Epithelial cell of proximal tubule (primary cell): Measurements from ENCODE around the gene RNF223. TPM values are rescaled to one million over a fixed set of nuclear protein-coding genes. Genes with fewer than 3 reads are reported as not detected.

ENCODE experiments used
- DNase-seq: peaks from one replicate; pipeline ENCODE4 v3.0.0-alpha.2; 2011; ENCODE audit warnings: low read depth
- H3K4me3 ChIP-seq: 2 replicates; pipeline ENCODE4 v1.5.1; 2011; ENCODE audit warnings: low read depth, mild to moderate bottlenecking, low read length
- total RNA-seq: library from RNA; depleted of rRNA; stranded (reverse); fragments of >200 nt; gene quantifications from 2 replicates; pipeline ENCODE4 v1.2.3, GENCODE V29; 2015
- TF ChIP-seq, protein P1 (sequence below): conservative IDR thresholded peaks from 2 replicates; pipeline ENCODE4 v1.5.1; 2012; ENCODE audit warnings: low read depth, mild to moderate bottlenecking, low read length

Gene RNF223
- total RNA-seq, 1 donor from 2014 or later = 1.6 TPM

DNA sequence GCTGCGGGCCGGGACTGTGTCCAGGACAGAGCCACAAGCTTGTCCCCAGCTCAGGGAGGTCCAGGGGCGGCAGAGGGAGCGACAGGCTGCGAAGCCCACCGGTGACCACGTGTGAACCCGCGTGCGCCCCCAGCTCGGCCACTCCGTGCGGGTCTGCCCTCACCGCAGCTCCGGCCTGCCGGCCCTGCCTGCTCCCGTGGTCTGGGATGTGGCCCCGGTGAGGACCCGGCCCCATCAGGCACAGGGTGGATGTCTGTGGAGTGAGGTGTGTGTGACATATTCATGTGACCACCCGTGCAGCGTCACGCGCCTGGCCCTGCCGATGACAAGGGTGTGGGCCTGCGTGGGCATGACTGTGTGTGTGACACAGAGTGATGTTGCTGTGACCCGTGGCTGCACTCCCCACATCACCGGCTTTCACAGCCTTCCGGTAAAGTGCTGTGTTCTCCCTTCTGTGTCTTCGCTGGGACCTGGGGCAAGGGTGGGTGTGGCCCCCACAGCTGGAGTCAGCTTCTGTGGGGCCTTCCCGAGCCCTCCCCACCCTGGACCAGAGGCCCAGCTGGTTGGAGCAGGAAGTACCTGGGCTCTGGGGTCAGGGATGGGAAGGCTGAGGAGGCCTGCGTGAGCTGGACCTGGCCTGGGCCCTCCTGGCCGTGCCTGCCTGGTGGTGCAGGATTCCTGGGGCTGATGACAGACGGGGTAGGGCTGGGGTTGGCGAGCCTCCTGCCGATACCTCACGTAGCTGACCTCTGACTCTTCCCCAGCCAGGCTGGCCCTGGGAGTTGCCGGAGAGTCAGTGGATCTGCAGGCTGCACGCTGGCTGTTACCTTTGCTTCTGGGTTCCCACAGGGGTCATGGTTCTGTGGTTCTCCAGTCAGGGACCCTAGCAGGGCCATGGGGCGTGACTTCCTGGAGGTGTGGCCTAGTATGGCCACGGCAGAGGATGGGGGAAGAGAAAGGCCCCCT, 4.1 kb downstream of the RNF223 start:
- no peak for DNase-seq
- peak overlapping the region; percentile 70 for H3K4me3 ChIP-seq
- TF ChIP-seq, protein P1, sequence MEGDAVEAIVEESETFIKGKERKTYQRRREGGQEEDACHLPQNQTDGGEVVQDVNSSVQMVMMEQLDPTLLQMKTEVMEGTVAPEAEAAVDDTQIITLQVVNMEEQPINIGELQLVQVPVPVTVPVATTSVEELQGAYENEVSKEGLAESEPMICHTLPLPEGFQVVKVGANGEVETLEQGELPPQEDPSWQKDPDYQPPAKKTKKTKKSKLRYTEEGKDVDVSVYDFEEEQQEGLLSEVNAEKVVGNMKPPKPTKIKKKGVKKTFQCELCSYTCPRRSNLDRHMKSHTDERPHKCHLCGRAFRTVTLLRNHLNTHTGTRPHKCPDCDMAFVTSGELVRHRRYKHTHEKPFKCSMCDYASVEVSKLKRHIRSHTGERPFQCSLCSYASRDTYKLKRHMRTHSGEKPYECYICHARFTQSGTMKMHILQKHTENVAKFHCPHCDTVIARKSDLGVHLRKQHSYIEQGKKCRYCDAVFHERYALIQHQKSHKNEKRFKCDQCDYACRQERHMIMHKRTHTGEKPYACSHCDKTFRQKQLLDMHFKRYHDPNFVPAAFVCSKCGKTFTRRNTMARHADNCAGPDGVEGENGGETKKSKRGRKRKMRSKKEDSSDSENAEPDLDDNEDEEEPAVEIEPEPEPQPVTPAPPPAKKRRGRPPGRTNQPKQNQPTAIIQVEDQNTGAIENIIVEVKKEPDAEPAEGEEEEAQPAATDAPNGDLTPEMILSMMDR = no peak

DNA sequence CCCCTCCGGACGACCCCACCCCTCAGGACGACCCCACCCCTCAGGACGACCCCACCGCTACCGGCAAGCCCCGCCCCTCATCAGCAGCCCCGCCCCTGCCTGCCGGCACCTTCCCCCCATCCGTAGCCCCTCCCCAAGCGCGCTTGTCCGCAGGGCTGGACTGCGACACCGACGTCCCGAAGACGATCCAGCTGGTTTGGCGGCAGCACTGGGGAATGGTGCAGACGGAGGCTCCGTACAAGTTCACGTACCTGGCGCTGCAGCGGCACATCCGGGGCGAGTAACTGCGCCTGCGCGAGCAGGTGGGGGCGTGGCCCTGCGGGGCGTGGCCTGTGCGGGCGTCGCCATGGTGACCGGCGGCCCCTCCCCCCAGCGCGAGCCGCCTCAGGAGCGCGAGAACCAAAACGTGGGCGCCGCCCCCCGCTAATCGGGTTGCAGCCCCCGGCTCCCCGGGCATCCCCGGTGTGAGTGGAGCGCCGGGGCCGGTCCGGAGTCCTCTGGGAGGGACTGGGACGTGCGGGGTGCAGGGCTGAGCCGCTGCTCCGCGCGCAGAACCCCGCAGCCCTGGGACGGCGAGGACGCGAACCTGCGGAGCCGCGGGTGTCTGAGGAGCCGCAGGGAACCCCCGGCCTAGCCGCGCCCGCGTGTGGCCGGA, 4.9 kb downstream of the RNF223 start:
- TF ChIP-seq, protein P1 = no peak
- H3K4me3 ChIP-seq = peak overlapping the region; percentile 70
- DNase-seq = no peak

DNA sequence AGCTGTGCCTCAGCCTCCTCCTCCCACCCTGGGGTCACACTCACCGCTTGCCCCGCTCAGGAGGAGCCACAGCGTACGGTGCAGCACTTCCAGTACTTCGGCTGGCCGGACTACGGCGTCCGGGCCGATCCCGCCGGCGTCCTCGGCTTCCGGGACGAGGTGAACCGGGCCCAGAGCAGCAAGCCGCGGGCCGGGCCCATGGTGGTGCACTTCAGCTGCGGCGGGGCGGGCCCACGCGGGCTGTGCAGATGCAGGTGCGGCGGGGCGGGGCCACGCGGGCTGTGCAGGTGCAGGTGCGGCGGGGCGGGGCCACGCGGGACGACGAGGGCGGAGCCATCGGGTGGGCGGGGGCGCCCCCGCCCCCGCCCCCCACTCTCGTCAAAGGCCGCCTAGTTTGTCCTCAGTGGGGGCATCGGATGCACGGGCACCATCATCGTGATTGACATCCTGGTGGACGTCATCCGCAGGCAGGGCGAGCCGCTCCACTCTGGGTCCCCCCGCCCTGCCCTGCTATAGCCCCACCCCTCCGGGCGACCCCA, 5.5 kb downstream of the RNF223 start:
- TF ChIP-seq, protein P1 = no peak
- peak overlapping the region; percentile 70 for H3K4me3 ChIP-seq
- no peak for DNase-seq

DNA sequence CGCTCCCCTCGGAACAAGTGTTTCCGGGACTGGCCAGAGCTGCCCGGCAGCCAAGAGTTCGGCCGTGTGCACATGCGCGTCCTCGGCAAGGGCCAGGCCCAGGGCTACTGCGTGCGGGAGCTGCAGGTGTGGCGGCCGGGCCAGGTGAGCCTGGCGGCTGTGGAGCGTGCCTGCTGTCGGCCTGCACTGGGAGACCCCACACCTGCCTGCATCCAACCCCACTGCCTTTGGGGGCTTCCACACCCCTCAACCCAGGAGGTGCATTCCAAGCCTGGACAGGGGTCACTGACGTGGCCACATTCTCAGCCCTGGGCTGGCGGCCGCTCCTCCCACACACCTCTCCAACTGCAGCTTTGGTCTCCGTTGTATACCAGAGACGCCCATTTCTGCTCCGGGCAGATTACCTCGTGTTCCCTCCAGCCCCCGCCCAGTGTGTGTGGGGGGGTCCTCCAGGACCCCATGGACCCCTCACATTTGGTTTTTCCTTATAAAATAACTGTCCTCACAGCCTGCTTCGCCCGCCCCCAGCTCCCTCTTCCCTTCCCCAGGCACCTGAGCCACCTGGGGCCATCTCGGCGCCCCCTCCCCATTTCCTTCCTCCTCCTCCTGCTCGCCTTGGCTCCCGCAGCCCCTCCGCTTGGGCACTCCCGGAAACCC, 6.1 kb downstream of the RNF223 start:
- no peak for DNase-seq
- TF ChIP-seq, protein P1 = no peak
- peak overlapping the region; percentile 70 for H3K4me3 ChIP-seq

DNA sequence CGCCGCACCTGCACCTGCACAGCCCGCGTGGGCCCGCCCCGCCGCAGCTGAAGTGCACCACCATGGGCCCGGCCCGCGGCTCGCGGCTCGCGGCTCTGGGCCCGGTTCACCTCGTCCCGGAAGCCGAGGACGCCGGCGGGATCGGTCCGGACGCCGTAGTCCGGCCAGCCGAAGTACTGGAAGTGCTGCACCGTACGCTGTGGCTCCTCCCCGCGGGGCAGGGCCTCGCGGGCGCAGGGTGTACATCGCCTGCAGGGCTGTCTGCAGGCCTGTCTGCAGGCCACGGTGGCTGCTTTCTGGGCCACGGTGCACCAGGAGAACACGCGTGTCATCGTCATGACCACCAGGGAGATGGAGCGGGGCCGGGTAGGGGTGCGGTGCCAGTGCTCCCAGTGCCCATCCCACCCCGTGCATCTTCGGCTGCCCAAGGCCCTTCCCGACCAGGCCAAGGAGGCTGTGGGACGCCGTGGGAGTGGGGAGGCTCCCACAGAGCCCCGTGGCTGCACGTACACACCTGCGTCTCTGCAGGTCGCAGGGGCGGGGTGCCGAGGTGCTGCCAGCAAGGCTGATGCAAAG, 6.7 kb downstream of the RNF223 start:
- no peak for DNase-seq
- TF ChIP-seq, protein P1 = no peak
- no peak overlapping the region for H3K4me3 ChIP-seq
